GM18861 (cell line): ENCODE measurements around the gene FHIP1A.
"Not testable (repeated sequence)": the region's sequence is repeated elsewhere in the genome, so short reads cannot be mapped to it uniquely, and the experiment has no call there.

Source experiments
- ATAC-seq: cut with Tn5 transposase; IDR thresholded peaks from one replicate; pipeline ENCODE4 v1.9.1; 2021; ENCODE audit not compliant: unreplicated experiment

FHIP1A gene

GRCh38 chr4:151408630-151409469 lies at the start of gene FHIP1A:
TSS of gene FHIP1A (plus strand) at chr4:151409176. CDS start at chr4:151566260, 157,084 bp downstream.
- ATAC-seq, result peak; percentile 77

DNA sequence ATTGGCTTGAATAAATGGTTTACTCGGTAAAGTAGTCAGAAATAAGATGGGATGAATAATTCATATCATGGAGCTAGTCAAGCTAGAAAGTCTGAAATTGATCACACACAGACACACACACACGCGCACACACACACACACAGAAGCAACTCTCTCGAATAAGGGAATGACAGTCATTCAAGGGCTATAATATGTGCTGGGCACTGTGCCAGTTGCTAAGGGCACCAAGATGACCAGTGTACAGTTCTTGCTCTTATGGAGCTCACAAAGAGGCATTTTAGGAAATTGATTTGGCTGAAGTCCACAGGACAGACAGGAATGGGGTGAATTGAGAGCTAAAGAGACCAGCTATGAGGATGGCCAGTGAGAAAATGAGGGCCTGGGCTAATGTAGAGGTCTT lies 49.4 kb upstream of the FHIP1A start:
- no peak for ATAC-seq

- no peak for ATAC-seq
These were observed 47.9 kb upstream of the FHIP1A start for GRCh38 chr4:151361126-151361525.

DNA sequence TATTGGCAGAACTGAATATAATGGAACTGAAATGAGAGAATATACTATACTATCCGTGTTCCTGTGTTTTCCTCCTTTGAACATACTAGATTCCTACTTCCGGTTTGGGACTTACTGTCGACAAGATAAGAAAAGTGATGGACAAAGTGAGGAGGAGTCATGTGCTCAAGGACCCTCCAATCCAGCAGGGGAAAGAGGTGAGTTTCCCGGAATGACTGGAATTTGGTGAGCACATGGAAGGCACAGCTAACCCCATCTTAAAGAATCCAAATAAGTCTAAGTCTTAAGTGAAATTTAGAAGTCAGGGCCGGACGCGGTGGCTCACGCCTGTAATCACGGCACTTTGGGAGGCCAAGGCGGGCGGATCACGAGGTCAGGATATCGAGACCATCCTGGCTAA lies 47.0 kb upstream of the FHIP1A start:
- no peak for ATAC-seq

- ATAC-seq, result peak; percentile 95
These were observed 46.4 kb upstream of the FHIP1A start for GRCh38 chr4:151362404-151363164.

DNA sequence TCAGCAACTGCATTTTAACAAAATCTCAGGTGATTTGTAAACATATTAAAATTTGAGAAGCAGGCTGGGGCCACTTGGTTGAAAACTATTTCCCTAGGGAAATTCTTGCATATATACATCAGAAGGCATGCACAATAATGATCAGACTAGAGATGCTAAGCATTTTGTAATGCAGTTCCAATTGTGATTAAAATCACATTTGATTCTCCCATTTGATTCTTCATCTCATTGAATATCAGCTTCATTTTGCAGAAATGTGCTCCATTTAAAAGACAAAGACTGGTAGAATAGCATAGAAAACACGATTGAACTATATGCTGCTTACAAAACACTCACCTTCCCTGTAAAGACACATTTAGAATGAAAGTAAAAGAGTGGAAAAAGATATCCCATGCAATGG lies 32.4 kb upstream of the FHIP1A start:
- ATAC-seq, result no peak

DNA sequence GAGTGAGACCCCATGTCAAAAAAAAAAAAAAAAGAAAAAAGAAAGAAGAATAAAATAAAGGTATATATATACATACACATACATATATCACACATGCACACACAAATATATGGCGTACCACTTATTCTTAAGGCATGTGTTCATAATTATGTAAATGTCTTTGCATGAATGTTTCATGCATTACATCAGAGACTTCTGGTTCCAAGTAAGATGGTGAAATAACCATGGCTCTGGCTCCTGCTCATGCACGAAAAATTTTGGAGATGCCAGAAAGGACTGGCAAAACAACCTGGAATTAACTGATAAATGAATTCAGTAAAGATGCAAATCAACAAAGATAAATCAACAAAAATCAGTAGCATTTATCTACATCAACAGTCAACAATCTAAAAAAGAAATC lies 19.7 kb upstream of the FHIP1A start:
- ATAC-seq, result no peak

GRCh38 chr4:151389799-151390198 lies 19.2 kb upstream of the FHIP1A start:
- not testable (repeated sequence) for ATAC-seq

GRCh38 chr4:151395873-151396272 lies 13.1 kb upstream of the FHIP1A start:
- no peak for ATAC-seq

DNA sequence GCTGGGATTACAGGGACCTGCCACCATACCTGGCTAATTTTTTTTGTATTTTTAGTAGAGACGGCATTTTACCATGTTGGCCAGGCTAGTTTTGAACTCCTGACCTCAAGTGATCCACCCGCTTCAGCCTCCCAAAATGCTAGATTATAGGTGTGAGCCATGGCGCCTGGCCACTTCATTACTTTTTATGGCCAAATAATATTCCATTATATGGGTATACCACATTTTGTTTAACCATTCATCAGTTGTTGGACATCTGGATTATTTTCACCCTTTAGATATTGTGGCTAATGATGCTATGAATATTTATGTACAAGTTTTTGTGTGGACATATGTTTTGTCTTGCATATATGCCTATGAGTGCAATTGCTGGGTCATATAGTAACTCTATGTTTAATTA lies 8.6 kb upstream of the FHIP1A start:
- no peak for ATAC-seq

DNA sequence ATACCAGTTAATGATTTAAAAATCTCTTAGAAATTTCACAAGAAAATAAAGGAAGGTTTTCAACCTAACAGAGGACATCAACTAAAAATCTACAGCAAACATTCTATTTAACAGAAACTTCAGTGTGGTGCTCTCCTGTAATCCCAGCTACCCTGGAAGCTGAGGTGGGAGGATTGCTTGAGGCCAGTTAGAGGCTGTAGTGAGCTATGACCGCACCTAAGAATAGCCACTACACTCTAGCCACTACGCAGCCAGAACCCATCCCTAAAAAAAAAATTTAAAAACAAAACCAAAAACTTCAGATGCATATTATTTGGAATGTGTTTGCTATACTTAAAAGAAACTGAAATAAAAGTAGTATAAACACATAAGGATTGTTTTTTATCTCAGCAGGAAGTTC lies 7.2 kb upstream of the FHIP1A start:
- ATAC-seq, result no peak

- no peak for ATAC-seq
These were observed 6.7 kb upstream of the FHIP1A start for GRCh38 chr4:151402145-151402865.

DNA sequence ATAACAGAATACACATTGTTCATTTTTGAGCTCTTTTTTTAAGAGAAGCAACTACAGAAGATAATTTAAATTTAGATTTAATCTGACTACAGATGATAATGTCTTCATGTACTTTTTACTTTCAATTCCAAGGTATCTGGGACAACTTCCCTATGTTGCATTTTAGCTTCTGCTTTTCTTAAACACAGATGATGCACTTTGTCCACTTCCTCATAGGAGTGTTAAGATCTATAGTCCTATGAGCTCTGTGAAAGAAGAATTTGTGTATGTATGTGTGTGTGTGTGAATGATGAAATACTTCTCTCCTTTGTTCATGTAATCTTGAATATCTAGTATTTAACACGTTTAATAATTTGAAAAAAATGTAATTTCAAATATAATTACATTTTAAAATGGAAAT lies 5.3 kb upstream of the FHIP1A start:
- ATAC-seq, result no peak

DNA sequence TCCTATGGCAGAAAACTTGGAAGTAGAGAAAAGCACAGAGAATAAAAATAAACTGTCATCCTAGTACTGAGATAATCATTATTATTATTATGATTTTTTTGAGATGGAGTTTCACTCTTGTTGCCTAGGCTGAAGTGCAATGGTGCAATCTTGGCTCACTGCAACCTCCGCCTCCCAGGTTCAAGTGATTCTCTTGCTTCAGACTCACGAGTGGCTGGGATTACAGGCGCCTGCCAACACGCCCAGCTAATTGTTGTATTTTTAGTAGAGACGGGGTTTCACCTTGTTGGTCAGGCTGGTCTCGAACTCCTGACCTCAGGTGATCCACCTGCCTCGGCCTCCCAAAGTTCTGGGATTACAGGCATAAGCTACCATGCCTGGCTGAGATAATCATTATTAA lies 4.2 kb upstream of the FHIP1A start:
- not testable (repeated sequence) for ATAC-seq

GRCh38 chr4:151407018-151407417 lies 2.0 kb upstream of the FHIP1A start:
- ATAC-seq, result no peak

GRCh38 chr4:151407466-151408379 lies 1.3 kb upstream of the FHIP1A start:
- peak; percentile 83 for ATAC-seq

GRCh38 chr4:151408380-151408629 lies 671 bp upstream of the FHIP1A start:
- ATAC-seq, result no peak

DNA sequence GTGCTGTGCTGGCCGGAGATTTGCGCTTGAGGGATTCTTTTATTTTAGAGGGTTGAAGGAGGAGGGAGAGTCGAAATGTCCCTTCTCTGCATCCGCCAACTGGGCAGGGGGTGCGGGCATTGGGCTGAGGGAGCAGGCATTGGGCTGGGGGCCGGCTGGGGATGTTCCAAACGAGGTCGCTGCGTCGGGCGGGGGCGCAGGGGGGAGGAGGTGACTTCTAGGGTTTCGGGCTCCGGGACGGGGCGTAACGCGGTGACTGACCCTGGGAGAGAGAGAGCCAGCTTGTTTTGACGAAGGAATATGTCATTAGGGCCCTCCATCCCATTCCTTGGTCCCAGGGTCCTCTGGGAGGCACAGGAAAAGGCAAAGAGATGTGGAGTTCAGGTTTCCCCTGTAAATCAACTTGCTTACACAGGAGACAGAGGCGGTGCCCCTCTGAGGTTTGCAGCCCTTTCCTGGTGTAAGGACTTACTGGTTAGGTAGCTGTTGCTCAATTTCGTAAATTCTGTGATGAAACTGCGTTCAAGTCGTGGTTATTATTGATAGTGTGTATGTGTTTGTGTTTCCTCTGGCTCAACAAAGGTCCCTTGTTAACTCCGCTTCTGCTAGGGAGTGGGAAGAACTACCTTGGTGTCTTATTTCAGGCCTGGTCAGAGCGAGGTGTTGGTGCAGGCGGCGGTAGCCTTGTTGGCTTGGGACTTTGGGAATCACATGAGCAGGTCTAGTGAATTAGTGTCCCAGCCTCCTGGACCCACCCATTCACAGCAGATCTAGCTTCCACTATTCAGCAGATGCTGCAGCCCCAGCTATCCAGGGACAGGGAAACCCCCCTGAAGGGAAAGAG lies 716 bp downstream of the FHIP1A start:
- no peak for ATAC-seq

GRCh38 chr4:151415978-151416377 lies 7.0 kb downstream of the FHIP1A start:
- no peak for ATAC-seq

DNA sequence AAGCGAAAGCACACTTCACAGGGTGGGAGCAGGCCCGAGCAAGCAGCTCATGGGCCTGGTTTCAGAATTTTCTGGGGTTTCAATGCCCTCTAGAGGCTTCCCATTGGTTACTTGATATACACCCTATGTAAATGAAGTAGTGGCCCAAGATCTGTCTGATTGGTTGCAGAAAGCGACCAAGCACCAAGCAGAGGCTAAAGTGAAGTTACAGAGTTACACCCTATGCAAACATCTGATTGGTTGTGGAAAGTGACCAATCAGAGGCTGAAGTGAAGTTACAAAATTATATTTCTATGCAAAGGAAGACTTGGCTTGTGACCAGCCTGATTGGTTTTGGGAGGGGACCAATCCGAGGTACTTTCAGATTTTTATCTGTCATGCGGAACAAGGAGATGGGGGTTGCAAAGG lies 8.2 kb downstream of the FHIP1A start:
- no peak for ATAC-seq
